ENCODE data around the gene AMOTL2.

GRCh38 chr3:134353831-134354611 is 20.2 kb downstream of the AMOTL2 start:
- TF ChIP-seq ATF3 (IDR thresholded peaks at IDR 0.05) = no peak
- TF ChIP-seq CTCF (IDR thresholded peaks at IDR 0.05; ENCODE audit: low read depth, low read length, missing input control) = no peak
- peak in 1 of 2 donors; percentile 14 for TF ChIP-seq RXRA (IDR thresholded peaks at IDR 0.05)
- no peak for TF ChIP-seq REST (IDR thresholded peaks at IDR 0.05)
